UCSD-AML1 (cell line): ENCODE results near the gene STAM2.
"Not testable (repeated sequence)": the region's sequence is repeated elsewhere in the genome, so short reads cannot be mapped to it uniquely, and the experiment has no call there.

Experiments
- DNase-seq: peaks from one replicate; lab custom pipeline; 2025; ENCODE audit not compliant: unreplicated experiment; lab: John Stamatoyannopoulos, UW

The STAM2 gene

DNA sequence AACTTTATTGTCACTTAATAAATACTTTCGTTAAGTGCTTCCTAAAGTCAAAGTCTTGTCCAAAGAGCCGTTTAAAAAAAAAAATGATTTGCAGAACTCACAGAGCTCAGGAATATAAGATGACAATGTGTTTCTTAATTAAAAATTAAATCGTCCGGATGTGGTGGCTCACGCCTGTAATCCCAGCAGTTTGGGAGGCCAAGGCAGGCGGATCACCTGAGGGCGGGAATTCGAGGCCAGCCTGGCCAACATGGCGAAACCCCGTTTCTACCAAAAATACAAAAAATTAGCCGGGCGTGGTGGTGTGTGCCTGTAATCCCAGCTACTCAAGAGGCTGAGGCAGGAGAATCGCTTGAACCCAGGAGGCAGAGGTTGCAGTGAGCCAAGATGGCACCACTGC lies 68.4 kb downstream of the STAM2 start:
- not testable (repeated sequence) for DNase-seq

DNA sequence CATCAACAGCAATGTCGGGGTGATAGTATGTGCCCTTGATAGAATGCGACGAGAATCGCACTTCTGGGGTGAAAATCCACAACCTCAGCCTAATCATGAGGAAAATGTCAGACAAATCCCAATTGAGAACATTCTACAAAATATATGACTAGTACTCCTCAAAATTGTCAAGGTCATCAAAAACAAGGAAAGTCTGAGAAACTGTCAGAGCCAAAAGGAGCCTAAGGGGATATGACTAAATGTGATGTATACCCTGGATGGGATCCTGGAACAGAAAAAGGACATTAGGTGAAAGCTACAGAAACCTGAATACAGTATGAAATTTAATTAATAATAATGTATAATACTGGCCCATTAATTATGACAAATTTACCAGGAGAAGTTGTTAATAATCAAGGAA lies 69.1 kb downstream of the STAM2 start:
- no peak for DNase-seq

DNA sequence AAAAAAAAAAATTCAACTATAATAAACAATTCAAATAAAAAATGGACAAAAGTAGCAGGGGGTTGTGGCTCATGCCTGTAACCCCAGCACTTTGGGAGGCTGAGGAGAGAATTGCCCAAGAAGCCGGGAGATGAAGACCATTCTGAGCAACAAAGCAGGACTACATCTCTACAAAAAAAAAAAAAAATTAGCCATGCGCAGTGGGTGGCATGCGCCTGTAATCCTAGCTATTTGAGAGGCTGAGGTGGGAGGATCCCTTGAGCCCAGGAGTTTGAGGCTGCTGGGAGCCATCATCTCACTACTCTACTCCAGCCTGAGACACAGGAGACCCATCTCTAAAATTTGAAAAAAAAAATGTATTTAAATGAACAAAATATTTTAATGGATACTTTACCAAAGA lies 72.3 kb downstream of the STAM2 start:
- no peak for DNase-seq

- no peak for DNase-seq
Measured at GRCh38 chr2:152100961-152101360, 74.6 kb downstream of the STAM2 start.

- DNase-seq: peak; percentile 38
Measured at GRCh38 chr2:152099367-152100050, 76.1 kb downstream of the STAM2 start.

- peak; percentile 57 for DNase-seq
Measured at GRCh38 chr2:152098496-152099366, 76.8 kb downstream of the STAM2 start, which contains the start of gene CACNB4. Gene CACNB4 (minus strand): TSS chr2:152099044.

DNA sequence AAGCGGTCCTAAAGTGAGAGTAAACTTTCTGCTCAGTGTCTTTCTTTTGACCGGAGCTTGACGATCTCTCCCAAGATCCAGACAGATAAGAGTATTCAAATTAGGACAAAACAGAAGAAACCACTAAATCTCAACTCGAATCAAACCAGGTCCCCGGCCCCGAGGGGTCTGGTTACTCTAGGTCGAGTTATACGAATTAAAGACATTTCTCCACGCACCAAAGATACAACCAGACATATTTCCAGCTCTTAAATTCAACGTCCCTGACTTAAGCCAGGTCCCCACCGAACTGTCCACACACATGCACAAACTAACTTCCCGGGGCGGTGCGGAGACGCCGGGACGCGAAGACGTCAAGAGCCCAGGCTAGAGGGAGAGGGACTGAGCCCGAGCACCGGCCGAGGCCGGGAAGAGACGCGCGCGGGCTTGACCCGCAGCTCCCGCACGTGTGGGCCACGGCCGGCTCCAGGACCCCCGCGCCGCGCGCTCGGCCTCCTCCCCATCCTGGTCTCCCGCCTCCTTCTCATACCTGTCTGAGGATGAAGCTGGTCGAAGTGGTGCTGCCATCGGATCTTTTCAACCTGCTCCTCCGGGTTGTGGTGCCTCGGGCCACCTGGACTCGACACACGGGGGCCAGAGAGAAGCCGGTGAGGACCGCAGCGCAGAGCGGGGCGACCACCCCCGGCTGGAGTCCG lies 77.6 kb downstream of the STAM2 start:
- peak; percentile 33 for DNase-seq

DNA sequence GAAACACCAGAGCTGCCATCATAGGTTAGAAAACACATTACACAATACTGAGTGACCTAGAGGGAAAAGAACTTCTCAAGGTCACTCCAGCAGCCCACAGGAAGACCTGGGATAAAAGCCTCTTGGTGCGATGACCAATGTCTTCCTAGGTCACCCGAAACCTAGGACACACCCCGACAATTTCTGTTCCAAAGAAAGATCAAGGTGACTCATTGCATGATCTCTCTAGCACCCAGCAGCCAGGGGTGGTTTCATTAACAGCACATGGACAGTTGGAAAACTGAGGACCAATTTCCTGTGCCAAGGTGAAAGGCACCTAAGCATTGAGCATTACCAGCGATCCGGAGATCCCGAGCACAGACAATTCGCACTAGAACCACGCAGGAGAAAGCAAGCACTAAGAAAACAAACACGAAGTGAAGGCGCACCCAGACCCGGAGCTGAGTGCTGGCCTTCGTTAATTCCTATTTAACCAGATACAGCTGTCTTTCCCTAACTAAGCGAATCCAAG lies 78.2 kb downstream of the STAM2 start:
- peak; percentile 26 for DNase-seq

DNA sequence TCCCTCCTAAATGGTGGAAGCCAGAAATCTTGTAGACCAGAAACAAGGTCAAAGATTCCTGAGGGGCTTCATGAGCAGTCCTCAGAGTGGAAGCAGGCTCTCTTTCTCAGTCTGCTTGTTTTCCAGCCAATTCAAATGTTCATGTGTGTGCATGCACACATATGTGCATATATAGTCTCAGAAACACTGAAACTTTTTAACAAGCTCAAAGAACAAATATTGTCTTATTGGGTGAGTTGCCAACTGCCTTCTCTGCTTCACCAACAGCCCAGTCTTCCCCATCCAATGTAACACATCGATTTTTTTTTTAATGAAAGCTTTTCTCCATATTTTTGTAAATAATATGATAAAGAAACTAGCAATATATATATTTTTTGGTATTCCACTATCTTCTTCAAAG lies 80.4 kb downstream of the STAM2 start:
- no peak for DNase-seq

GRCh38 chr2:152094014-152094413 lies 81.5 kb downstream of the STAM2 start:
- no peak for DNase-seq

- no peak for DNase-seq
Measured at GRCh38 chr2:152093464-152093863, 82.1 kb downstream of the STAM2 start.

GRCh38 chr2:152092095-152092494 lies 83.5 kb downstream of the STAM2 start:
- no peak for DNase-seq

- not testable (repeated sequence) for DNase-seq
Measured at GRCh38 chr2:152090726-152091125, 84.8 kb downstream of the STAM2 start.

DNA sequence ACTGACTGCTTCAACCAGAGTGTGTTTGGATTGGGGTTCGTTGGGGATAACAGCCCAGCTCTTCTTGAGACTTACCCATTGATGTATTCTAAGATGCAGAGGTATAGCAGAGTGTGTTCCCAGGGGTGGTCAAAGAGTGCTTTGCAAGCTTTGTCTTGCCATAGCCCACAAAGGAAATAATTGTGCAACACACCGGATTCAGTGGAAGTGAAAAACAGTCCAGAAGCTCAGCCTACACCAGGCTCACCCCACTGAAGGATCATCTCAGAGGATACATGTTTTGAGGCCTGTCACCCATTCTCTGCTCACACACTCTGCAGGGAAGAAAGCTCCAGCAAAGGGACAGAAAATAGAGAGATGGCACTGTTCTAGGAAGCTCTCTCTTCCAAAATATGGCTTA lies 86.3 kb downstream of the STAM2 start:
- DNase-seq: peak; percentile 52

DNA sequence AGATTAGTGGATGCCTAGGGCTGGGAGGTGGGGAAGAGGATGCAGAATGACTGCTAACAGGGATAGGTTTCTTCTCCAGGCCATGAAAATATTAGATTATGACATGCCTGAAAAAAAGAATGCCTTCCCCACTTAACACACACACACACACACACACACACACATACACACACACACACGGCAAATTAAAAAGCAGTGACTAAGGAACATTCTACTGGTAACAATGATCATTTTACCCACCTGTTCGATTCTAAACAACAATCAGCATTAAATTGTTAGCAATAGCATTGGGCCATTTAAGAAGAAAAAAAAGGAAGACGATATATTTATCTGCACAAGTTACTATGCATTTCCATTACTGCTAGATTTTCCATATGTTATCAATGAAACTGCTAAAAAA lies 87.6 kb downstream of the STAM2 start:
- DNase-seq: no peak

- no peak for DNase-seq
Measured at GRCh38 chr2:152086231-152086630, 89.3 kb downstream of the STAM2 start.

DNA sequence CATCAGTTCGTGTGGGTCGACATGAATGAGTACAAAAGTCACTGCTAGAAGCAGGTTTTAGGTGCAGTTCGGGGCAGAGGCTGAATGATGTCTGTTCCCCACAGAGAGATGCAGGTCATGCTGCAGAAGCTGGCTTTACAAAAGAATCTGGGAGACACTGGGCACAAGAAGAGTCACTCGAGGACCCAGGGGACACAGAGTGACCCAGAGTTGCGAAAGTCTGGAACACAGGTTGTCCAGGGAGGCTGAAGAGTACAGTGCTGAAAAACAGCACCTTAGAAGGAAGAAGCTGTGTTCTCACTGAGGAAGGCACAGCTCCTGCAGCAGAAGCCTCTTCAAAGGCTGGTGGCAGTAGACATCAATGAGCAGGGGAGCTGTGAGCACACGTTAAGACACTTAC lies 91.5 kb downstream of the STAM2 start:
- DNase-seq: peak; percentile 16

- DNase-seq: no peak
Measured at GRCh38 chr2:152083202-152083875, 92.2 kb downstream of the STAM2 start.

GRCh38 chr2:152078662-152079061 lies 96.9 kb downstream of the STAM2 start:
- no peak for DNase-seq

DNA sequence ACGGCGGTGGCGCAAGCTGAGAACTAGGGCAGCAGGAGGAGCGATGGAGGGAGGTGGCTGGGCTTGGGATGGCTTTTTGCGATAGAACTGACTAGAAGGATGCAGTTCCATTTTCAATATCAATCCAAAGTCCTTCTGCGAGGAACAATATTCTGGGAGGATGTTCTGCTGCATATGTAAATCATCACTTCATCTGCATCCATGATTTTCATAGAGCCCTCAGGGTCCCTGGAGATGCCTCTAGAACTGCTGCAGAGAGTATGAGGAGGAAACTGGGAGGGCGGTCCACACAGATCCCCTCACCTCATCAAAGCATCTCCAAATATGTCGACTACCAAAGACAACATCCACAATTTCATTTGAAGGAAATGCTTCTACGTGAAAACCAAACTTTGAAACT lies 97.5 kb downstream of the STAM2 start:
- no peak for DNase-seq

DNA sequence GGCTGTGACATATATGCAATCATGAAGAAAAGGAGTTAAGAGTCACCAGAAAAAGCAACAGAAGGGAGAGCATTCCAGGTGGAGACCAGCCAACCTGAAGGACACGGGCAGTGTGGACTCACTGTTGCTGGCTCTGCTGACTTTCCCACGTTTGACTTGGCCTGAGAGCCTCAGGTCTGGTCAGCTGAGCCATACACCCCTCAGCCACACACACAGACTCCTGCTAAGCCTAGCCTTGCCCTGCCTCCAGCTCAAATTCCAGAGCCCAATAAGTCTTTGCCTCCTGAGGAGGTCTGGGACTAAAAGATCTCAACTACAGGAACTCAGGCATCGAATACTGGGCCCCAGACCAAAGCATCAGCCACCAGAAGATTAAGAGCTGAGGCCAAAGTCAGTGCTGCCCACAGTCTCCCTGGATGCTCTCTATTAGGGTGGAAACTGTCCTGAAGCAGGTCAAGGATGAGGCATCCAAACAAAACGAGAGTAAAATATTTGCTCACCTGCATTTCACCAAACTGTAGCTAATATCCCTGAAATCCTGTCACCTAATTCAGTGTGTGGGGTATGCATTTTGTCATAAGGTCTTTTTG lies 100.0 kb downstream of the STAM2 start:
- DNase-seq: no peak
